ENCODE measurements around the gene UBE2H.

Gene UBE2H

GRCh38 chr7:129784783-129785684 lies 167.7 kb downstream of the UBE2H start:
- Histone ChIP-seq H3K27ac (ENCODE audit: extremely low read depth, low read depth, low read length) (no peak overlapping the region), H3K9me3 (ENCODE audit: control insufficient read depth, insufficient read depth, low read depth, low read length) (no peaks in the 10 kb centered on the region), H3K36me3 (ENCODE audit: control insufficient read depth in 2 of 2, insufficient read depth in 1 of 2, low read length in 2 of 2) (no peaks in the 10 kb centered on the region), H3K4me1 (ENCODE audit: control insufficient read depth, insufficient read depth, low read length) (no peaks in the 10 kb centered on the region), H3K4me3 (ENCODE audit: low read depth, low read length) (no peak overlapping the region)
- TF ChIP-seq ZNF175 (tag by site-specific recombination; IDR thresholded peaks at IDR 0.05) (no peak), SCRT1 (tag by site-specific recombination; IDR thresholded peaks at IDR 0.05; ENCODE audit: borderline replicate concordance) (no peak)
- TF ChIP-seq, protein P1, sequence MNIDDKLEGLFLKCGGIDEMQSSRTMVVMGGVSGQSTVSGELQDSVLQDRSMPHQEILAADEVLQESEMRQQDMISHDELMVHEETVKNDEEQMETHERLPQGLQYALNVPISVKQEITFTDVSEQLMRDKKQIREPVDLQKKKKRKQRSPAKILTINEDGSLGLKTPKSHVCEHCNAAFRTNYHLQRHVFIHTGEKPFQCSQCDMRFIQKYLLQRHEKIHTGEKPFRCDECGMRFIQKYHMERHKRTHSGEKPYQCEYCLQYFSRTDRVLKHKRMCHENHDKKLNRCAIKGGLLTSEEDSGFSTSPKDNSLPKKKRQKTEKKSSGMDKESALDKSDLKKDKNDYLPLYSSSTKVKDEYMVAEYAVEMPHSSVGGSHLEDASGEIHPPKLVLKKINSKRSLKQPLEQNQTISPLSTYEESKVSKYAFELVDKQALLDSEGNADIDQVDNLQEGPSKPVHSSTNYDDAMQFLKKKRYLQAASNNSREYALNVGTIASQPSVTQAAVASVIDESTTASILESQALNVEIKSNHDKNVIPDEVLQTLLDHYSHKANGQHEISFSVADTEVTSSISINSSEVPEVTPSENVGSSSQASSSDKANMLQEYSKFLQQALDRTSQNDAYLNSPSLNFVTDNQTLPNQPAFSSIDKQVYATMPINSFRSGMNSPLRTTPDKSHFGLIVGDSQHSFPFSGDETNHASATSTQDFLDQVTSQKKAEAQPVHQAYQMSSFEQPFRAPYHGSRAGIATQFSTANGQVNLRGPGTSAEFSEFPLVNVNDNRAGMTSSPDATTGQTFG (tag by site-specific recombination; IDR thresholded peaks at IDR 0.05; ENCODE audit: borderline replicate concordance): no peak
- POLR2A ChIA-PET: no interaction called here
- CTCF ChIA-PET: interaction anchor here (1.0 kb wide), 1 partner anchor 40 kb away, joined by 4 read pairs; no protein-coding TSS in a partner anchor

- ChIA-PET POLR2A (no interaction called here), CTCF (no interaction called here)
- no peaks in the 10 kb centered on the region for H3K36me3 ChIP-seq (ENCODE audit: control insufficient read depth in 2 of 2, insufficient read depth in 1 of 2, low read length in 2 of 2)
- H3K9me3 ChIP-seq (ENCODE audit: control insufficient read depth, insufficient read depth, low read depth, low read length): no peaks in the 10 kb centered on the region
- TF ChIP-seq, protein P2, sequence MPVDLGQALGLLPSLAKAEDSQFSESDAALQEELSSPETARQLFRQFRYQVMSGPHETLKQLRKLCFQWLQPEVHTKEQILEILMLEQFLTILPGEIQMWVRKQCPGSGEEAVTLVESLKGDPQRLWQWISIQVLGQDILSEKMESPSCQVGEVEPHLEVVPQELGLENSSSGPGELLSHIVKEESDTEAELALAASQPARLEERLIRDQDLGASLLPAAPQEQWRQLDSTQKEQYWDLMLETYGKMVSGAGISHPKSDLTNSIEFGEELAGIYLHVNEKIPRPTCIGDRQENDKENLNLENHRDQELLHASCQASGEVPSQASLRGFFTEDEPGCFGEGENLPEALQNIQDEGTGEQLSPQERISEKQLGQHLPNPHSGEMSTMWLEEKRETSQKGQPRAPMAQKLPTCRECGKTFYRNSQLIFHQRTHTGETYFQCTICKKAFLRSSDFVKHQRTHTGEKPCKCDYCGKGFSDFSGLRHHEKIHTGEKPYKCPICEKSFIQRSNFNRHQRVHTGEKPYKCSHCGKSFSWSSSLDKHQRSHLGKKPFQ (tag by site-specific recombination; IDR thresholded peaks at IDR 0.05): no peak
- TF ChIP-seq, protein P3, sequence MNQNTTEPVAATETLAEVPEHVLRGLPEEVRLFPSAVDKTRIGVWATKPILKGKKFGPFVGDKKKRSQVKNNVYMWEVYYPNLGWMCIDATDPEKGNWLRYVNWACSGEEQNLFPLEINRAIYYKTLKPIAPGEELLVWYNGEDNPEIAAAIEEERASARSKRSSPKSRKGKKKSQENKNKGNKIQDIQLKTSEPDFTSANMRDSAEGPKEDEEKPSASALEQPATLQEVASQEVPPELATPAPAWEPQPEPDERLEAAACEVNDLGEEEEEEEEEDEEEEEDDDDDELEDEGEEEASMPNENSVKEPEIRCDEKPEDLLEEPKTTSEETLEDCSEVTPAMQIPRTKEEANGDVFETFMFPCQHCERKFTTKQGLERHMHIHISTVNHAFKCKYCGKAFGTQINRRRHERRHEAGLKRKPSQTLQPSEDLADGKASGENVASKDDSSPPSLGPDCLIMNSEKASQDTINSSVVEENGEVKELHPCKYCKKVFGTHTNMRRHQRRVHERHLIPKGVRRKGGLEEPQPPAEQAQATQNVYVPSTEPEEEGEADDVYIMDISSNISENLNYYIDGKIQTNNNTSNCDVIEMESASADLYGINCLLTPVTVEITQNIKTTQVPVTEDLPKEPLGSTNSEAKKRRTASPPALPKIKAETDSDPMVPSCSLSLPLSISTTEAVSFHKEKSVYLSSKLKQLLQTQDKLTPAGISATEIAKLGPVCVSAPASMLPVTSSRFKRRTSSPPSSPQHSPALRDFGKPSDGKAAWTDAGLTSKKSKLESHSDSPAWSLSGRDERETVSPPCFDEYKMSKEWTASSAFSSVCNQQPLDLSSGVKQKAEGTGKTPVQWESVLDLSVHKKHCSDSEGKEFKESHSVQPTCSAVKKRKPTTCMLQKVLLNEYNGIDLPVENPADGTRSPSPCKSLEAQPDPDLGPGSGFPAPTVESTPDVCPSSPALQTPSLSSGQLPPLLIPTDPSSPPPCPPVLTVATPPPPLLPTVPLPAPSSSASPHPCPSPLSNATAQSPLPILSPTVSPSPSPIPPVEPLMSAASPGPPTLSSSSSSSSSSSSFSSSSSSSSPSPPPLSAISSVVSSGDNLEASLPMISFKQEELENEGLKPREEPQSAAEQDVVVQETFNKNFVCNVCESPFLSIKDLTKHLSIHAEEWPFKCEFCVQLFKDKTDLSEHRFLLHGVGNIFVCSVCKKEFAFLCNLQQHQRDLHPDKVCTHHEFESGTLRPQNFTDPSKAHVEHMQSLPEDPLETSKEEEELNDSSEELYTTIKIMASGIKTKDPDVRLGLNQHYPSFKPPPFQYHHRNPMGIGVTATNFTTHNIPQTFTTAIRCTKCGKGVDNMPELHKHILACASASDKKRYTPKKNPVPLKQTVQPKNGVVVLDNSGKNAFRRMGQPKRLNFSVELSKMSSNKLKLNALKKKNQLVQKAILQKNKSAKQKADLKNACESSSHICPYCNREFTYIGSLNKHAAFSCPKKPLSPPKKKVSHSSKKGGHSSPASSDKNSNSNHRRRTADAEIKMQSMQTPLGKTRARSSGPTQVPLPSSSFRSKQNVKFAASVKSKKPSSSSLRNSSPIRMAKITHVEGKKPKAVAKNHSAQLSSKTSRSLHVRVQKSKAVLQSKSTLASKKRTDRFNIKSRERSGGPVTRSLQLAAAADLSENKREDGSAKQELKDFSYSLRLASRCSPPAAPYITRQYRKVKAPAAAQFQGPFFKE (tag by site-specific recombination; IDR thresholded peaks at IDR 0.05; ENCODE audit: borderline replicate concordance): no peak
- TF ChIP-seq ZNF416 (tag by site-specific recombination; IDR thresholded peaks at IDR 0.05) (no peak), ZNF664 (tag by site-specific recombination; IDR thresholded peaks at IDR 0.05) (no peak)
- H3K27ac ChIP-seq (ENCODE audit: extremely low read depth, low read depth, low read length): no peak overlapping the region
- H3K4me3 ChIP-seq (ENCODE audit: low read depth, low read length): no peak overlapping the region
- H3K4me1 ChIP-seq (ENCODE audit: control insufficient read depth, insufficient read depth, low read length): no peaks in the 10 kb centered on the region
These were observed 168.3 kb downstream of the UBE2H start for GRCh38 chr7:129784437-129784782.

DNA sequence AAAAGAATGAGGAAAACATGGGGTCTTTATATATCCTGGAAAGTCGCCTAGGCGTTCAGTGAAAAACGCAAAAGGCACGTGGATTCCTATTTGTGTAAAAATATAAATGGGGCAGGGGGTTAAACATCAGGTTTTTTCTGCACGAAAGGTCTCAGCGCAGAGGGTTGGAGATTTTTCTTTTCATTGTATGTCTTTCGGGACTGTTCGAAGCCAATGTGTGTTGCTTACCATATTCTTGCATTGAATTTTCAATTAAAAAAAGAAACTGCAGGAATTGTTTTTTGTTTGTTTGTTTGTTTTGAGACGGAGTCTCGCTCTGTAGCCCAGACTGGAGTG lies 169.2 kb downstream of the UBE2H start:
- Histone ChIP-seq H3K27ac (ENCODE audit: extremely low read depth, low read depth, low read length) (no peak overlapping the region), H3K9me3 (ENCODE audit: control insufficient read depth, insufficient read depth, low read depth, low read length) (no peaks in the 10 kb centered on the region), H3K4me1 (ENCODE audit: control insufficient read depth, insufficient read depth, low read length) (no peaks in the 10 kb centered on the region), H3K4me3 (ENCODE audit: low read depth, low read length) (no peak overlapping the region), H3K36me3 (ENCODE audit: control insufficient read depth in 2 of 2, insufficient read depth in 1 of 2, low read length in 2 of 2) (no peaks in the 10 kb centered on the region)
- POLR2A ChIA-PET: no interaction called here
- CTCF ChIA-PET: no interaction called here
- TF ChIP-seq GLI4 (tag by site-specific recombination; IDR thresholded peaks at IDR 0.05) (no peak), ZFHX2 (tag by site-specific recombination; conservative IDR thresholded peaks at IDR 0.05) (no peak), ZNF239 (tag by site-specific recombination; IDR thresholded peaks at IDR 0.05) (no peak), ZNF561 (tag by site-specific recombination; IDR thresholded peaks at IDR 0.05; ENCODE audit: borderline replicate concordance) (no peak), WT1 (tag by site-specific recombination; IDR thresholded peaks at IDR 0.05) (no peak), ZNF473 (tag by site-specific recombination; IDR thresholded peaks at IDR 0.05) (no peak)

Measured in HEK293 (cell line).